Measurements from ENCODE around the gene GSTM4. TPM values are rescaled to one million over a fixed set of nuclear protein-coding genes. Genes with fewer than 3 reads are reported as not detected.

Gene GSTM4
- total RNA-seq (2021) (38.8 and 52.0 TPM in 2 replicates), Bru-seq, nascent RNA (percentile 40 among the genes with signal in this experiment), BruChase-seq, experiment 1, labeled RNA remaining after a 2-hour chase (percentile 55 among the genes with signal in this experiment), BruChase-seq, experiment 2, labeled RNA remaining after a 6-hour chase (percentile 57 among the genes with signal in this experiment)
- long read RNA-seq, transcript GSTM4-204 (8 exons, 1,412 nt), result major isoform, 44 of 62 reads
- long read RNA-seq, transcript GSTM4-201 (8 exons, 1,321 nt), result minor isoform, 6 of 62 reads
- long read RNA-seq, partial matches to known transcripts, result 4 of 62 reads
- long read RNA-seq, other reads (novel, unspliced or antisense), result 7 of 62 reads

GRCh38 chr1:109655615-109656519 is at the start of gene GSTM4:
TSS of gene GSTM4 (plus strand) at chr1:109656099. CDS start at chr1:109656390, 291 bp downstream.
- no peaks in the 10 kb centered on the region for H3K79me2 ChIP-seq (ENCODE audit: low read depth)
- no peaks in the 10 kb centered on the region for H3K9me2 ChIP-seq (ENCODE audit: insufficient read depth)
- H2AFZ ChIP-seq, result peak within 1 kb of the TSS; percentile 76
- DNase-seq, result peak; percentile 43 to 50
- peaks cover 66% of the 10 kb centered on the region for H3K4me1 ChIP-seq (replicated peaks; ENCODE audit: insufficient read depth)
- TSS peak; percentile 63 for BruUV-seq (replicated peaks)
- H3K4me2 ChIP-seq, result peak within 1 kb of the TSS; percentile 68
- H3K27me3 ChIP-seq (ENCODE audit: insufficient read depth, low read depth), result no peaks in the 10 kb centered on the region
- TF ChIP-seq CTCF (conservative IDR thresholded peaks at IDR 0.05), result no peak
- no peak for TF ChIP-seq EZH2 (IDR thresholded peaks at IDR 0.05; ENCODE audit: low read depth)
- peaks cover 24% of the 10 kb centered on the region; the same call in 1 of the 2 replicates for H3F3A ChIP-seq (ENCODE audit: insufficient read depth, low read depth)
- intact Hi-C loops (cut with micrococcal nuclease; ENCODE audit: unreplicated experiment), result loop anchor here (5.0 kb wide), 1 partner anchor 61 kb away; no protein-coding TSS in a partner anchor
- POLR2A ChIA-PET (ENCODE audit: unreplicated experiment), result interaction anchor here (0.6 to 0.7 kb wide), 3 partner anchors 16 to 530 kb away, joined by 3 to 5 read pairs (median 3); no protein-coding TSS in a partner anchor
- CTCF ChIA-PET, result interaction anchor here (0.8 kb wide), 1 partner anchor 16 kb away, joined by 3 read pairs; no protein-coding TSS in a partner anchor
- H3K27ac ChIP-seq, result no peak within 1 kb of the TSS
- peak within 1 kb of the TSS; percentile 54 for H3K4me3 ChIP-seq
- H4K20me1 ChIP-seq (ENCODE audit: insufficient read depth), result no peaks in the 10 kb centered on the region
- H3K9me3 ChIP-seq (ENCODE audit: insufficient read depth, low read depth), result peaks cover 3% of the 10 kb centered on the region; the same call in 1 of the 2 replicates
- H3K36me3 ChIP-seq (ENCODE audit: low read depth), result no peaks in the 10 kb centered on the region

GRCh38 chr1:109609881-109610280 is 46.0 kb upstream of the GSTM4 start:
- Histone ChIP-seq H3K36me3 (ENCODE audit: low read depth) (no peaks in the 10 kb centered on the region), H3K27ac (peak overlapping the region; percentile 41), H3K4me3 (no peak overlapping the region), H4K20me1 (ENCODE audit: insufficient read depth) (no peaks in the 10 kb centered on the region), H2AFZ (no peak overlapping the region), H3K27me3 (ENCODE audit: insufficient read depth, low read depth) (no peaks in the 10 kb centered on the region), H3K79me2 (ENCODE audit: low read depth) (no peaks in the 10 kb centered on the region), H3F3A (ENCODE audit: insufficient read depth, low read depth) (peaks cover 14% of the 10 kb centered on the region; the same call in 1 of the 2 replicates), H3K9me3 (ENCODE audit: insufficient read depth, low read depth) (no peaks in the 10 kb centered on the region), H3K4me2 (no peak overlapping the region), H3K4me1 (replicated peaks; ENCODE audit: insufficient read depth) (peaks cover 7% of the 10 kb centered on the region), H3K9me2 (ENCODE audit: insufficient read depth) (no peaks in the 10 kb centered on the region)
- intact Hi-C loops (cut with micrococcal nuclease; ENCODE audit: unreplicated experiment), result no loop called here
- CTCF ChIA-PET, result no interaction called here
- TF ChIP-seq EZH2 (IDR thresholded peaks at IDR 0.05; ENCODE audit: low read depth), result no peak
- TF ChIP-seq CTCF (conservative IDR thresholded peaks at IDR 0.05), result no peak
- BruUV-seq (replicated peaks), result no TSS peak
- no peak for DNase-seq
- POLR2A ChIA-PET (ENCODE audit: unreplicated experiment), result no interaction called here

- Histone ChIP-seq H4K20me1 (ENCODE audit: insufficient read depth) (no peaks in the 10 kb centered on the region), H3K27me3 (ENCODE audit: insufficient read depth, low read depth) (no peaks in the 10 kb centered on the region), H3K9me3 (ENCODE audit: insufficient read depth, low read depth) (no peaks in the 10 kb centered on the region), H3K4me3 (no peak overlapping the region), H3K27ac (peak overlapping the region; percentile 41), H2AFZ (no peak overlapping the region), H3K4me2 (peak overlapping the region; percentile 42), H3K9me2 (ENCODE audit: insufficient read depth) (no peaks in the 10 kb centered on the region), H3K79me2 (ENCODE audit: low read depth) (no peaks in the 10 kb centered on the region), H3K4me1 (replicated peaks; ENCODE audit: insufficient read depth) (peaks cover 7% of the 10 kb centered on the region), H3F3A (ENCODE audit: insufficient read depth, low read depth) (peaks cover 14% of the 10 kb centered on the region; the same call in 1 of the 2 replicates), H3K36me3 (ENCODE audit: low read depth) (no peaks in the 10 kb centered on the region)
- ChIA-PET POLR2A (ENCODE audit: unreplicated experiment) (no interaction called here), CTCF (no interaction called here)
- TF ChIP-seq EZH2 (IDR thresholded peaks at IDR 0.05; ENCODE audit: low read depth) (no peak), CTCF (conservative IDR thresholded peaks at IDR 0.05) (no peak)
- BruUV-seq (replicated peaks), result no TSS peak
- peak; percentile 32 to 62 for DNase-seq
- intact Hi-C loops (cut with micrococcal nuclease; ENCODE audit: unreplicated experiment), result no loop called here
Measured at GRCh38 chr1:109610609-109611307, 45.1 kb upstream of the GSTM4 start.

All from PC-9 (cell line).